GM23338 (cell line): ENCODE measurements around the gene ITPRID2. TPM values are rescaled to one million over a fixed set of nuclear protein-coding genes. Genes with fewer than 3 reads are reported as not detected.

Experiments
- ATAC-seq: fragments of 200-7000 bp; cut with Tn5 transposase; 3 replicates; pipeline ENCODE4 v1.9.1; 2020
- DNase-seq: peaks from one replicate; pipeline ENCODE4 v3.0.0-alpha.2; 2015; ENCODE audit warnings: low spot score
- H2AFZ ChIP-seq: fragments of 200-600 bp; sonication (generic); 2 replicates; pipeline ENCODE4 v1.8.0; 2016; ENCODE audit warnings: antibody characterized with exemption, mild to moderate bottlenecking, moderate library complexity
- H3F3A ChIP-seq: fragments of 200-600 bp; sonication (generic); replicated peaks from 2 replicates; pipeline ENCODE4 v1.8.0; 2017; ENCODE audit warnings: antibody characterized with exemption, mixed run types, low read depth
- H3K27ac ChIP-seq: fragments of 200-600 bp; sonication (generic); 2 replicates; pipeline ENCODE4 v1.6.1; 2016; ENCODE audit warnings: low read depth
- H3K27me3 ChIP-seq: fragments of 200-600 bp; sonication (generic); 2 replicates; pipeline ENCODE4 v1.8.0; 2016; ENCODE audit warnings: mild to moderate bottlenecking, mixed run types, moderate library complexity; ENCODE audit not compliant: insufficient read depth
- H3K36me3 ChIP-seq: fragments of 200-600 bp; sonication (generic); 2 replicates; pipeline ENCODE4 v1.8.0; 2016; ENCODE audit warnings: mild to moderate bottlenecking; ENCODE audit not compliant: insufficient read depth
- H3K4me1 ChIP-seq: fragments of 200-600 bp; sonication (generic); 2 replicates; pipeline ENCODE4 v1.8.0; 2016; ENCODE audit warnings: mild to moderate bottlenecking, moderate library complexity; ENCODE audit not compliant: insufficient read depth
- H3K4me2 ChIP-seq: fragments of 200-600 bp; sonication (generic); 2 replicates; pipeline ENCODE4 v1.7.1; 2017; ENCODE audit warnings: mixed run types
- H3K4me3 ChIP-seq: fragments of 200-600 bp; sonication (generic); 2 replicates; pipeline ENCODE4 v1.6.1; 2016; ENCODE audit warnings: mixed run types
- H3K79me2 ChIP-seq: fragments of 200-600 bp; sonication (generic); replicated peaks from 2 replicates; pipeline ENCODE4 v1.8.0; 2017; ENCODE audit warnings: mild to moderate bottlenecking; ENCODE audit not compliant: insufficient read depth
- H3K9me2 ChIP-seq: fragments of 200-600 bp; sonication (generic); 2 replicates; pipeline ENCODE4 v1.8.0; 2017; ENCODE audit not compliant: insufficient read depth
- H4K20me1 ChIP-seq: fragments of 200-600 bp; sonication (generic); replicated peaks from 2 replicates; pipeline ENCODE4 v1.8.0; 2017; ENCODE audit warnings: mild to moderate bottlenecking; ENCODE audit not compliant: insufficient read depth
- H3K27ac Mint-ChIP-seq: 2 replicates; pipeline ENCODE4 v1.8.0; 2020; ENCODE audit warnings: inconsistent platforms, mild to moderate bottlenecking, moderate library complexity, mixed read lengths
- H3K27me3 Mint-ChIP-seq: 3 replicates; pipeline ENCODE4 v1.8.0; 2022; ENCODE audit warnings: low read depth, mild to moderate bottlenecking, moderate library complexity, mixed read lengths, inconsistent platforms; ENCODE audit not compliant: insufficient read depth, poor library complexity
- H3K36me3 Mint-ChIP-seq: 3 replicates; pipeline ENCODE4 v1.8.0; 2021; ENCODE audit warnings: low read depth, mild to moderate bottlenecking, inconsistent platforms, moderate library complexity, mixed read lengths
- H3K4me1 Mint-ChIP-seq: 3 replicates; pipeline ENCODE4 v1.8.0; 2020; ENCODE audit warnings: mild to moderate bottlenecking, inconsistent platforms, mixed read lengths
- H3K4me3 Mint-ChIP-seq: 3 replicates; pipeline ENCODE4 v1.8.0; 2021; ENCODE audit warnings: moderate library complexity, mild to moderate bottlenecking, inconsistent platforms, mixed read lengths
- H3K9me3 Mint-ChIP-seq: 3 replicates; pipeline ENCODE4 v1.8.0; 2020; ENCODE audit warnings: moderate library complexity, mild to moderate bottlenecking, inconsistent platforms, mixed read lengths
- CREB1 ChIP-seq: fragments of 250-450 bp; sonication (Bioruptor Pico); IDR thresholded peaks from 2 replicates; pipeline ENCODE4 v1.5.0; 2020; ENCODE audit warnings: low read depth, mild to moderate bottlenecking, moderate library complexity
- EZH2phosphoT487 ChIP-seq: fragments of 200-600 bp; sonication (generic); IDR thresholded peaks from one replicate; pipeline ENCODE4 v1.8.1; 2018; ENCODE audit warnings: antibody characterized with exemption; ENCODE audit not compliant: unreplicated experiment
- JUNB ChIP-seq: IDR thresholded peaks from one replicate; pipeline ENCODE4 v1.6.1; 2016; ENCODE audit warnings: antibody characterized with exemption; ENCODE audit not compliant: unreplicated experiment
- NANOG ChIP-seq: IDR thresholded peaks from 2 replicates; pipeline ENCODE4 v1.6.1; 2016; ENCODE audit warnings: antibody characterized with exemption, borderline replicate concordance
- STAT1 ChIP-seq: IDR thresholded peaks from one replicate; pipeline ENCODE4 v1.6.1; 2016; ENCODE audit warnings: antibody characterized with exemption; ENCODE audit not compliant: unreplicated experiment
- ZNF114 ChIP-seq: fragments of 250-450 bp; sonication (Bioruptor Pico); IDR thresholded peaks from 2 replicates; pipeline ENCODE4 v1.5.0; 2020; ENCODE audit warnings: mild to moderate bottlenecking, moderate library complexity
- ZNF331 ChIP-seq: fragments of 250-450 bp; sonication (Bioruptor Pico); IDR thresholded peaks from 2 replicates; pipeline ENCODE4 v1.5.0; 2020; ENCODE audit warnings: low read depth, mild to moderate bottlenecking, moderate library complexity
- ZNF462 ChIP-seq: fragments of 250-450 bp; sonication (Bioruptor Pico); IDR thresholded peaks from 2 replicates; pipeline ENCODE4 v1.5.0; 2020; ENCODE audit warnings: mild to moderate bottlenecking, moderate library complexity
- polyA plus RNA-seq: library from polyadenylated mRNA; unstranded; fragments of >200 nt; fragmentation: Nextera tagmentation; extraction: Ambion mirVana; gene quantifications from 2 replicates; pipeline ENCODE4 v1.2.1, GENCODE V29; 2016
- total RNA-seq: library from RNA; depleted of rRNA; stranded (reverse); fragments of >200 nt; shearing (Covaris generic); gene quantifications from 2 replicates; pipeline ENCODE4 v1.2.3, GENCODE V29; 2014
- TF ChIP-seq, protein P1 (sequence below): IDR thresholded peaks from 2 replicates; pipeline ENCODE4 v1.6.1; 2016; ENCODE audit warnings: antibody characterized with exemption
- TF ChIP-seq, protein P2 (sequence below): IDR thresholded peaks from one replicate; pipeline ENCODE4 v1.6.1; 2018; ENCODE audit warnings: antibody characterized with exemption; ENCODE audit not compliant: unreplicated experiment

ITPRID2 gene
- total and polyA plus RNA-seq, 2 experiments from 2014 or later, result 4.4 to 12.0 TPM

DNA sequence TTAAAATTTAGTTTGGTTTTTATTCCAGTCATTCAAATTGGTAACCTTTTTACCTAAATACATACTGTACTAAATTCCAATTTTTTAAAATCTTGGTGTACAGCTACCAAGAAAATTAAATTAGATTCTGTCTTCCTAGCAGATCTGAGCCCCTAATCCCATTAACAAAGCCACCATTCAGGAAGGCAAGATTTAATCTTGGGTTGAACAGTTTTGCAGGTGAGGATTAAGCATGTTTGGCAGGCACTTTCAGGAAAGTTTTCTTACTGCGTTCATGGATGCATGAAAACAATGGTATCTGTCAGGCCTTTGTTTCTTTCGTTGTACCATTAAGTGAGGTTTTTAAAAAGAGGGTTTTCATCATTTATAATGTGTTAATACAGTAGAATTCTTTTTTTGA is 32.8 kb downstream of the ITPRID2 start:
- no peaks in the 10 kb centered on the region; the same call in 2 of the 3 replicates for H3K4me1 Mint-ChIP-seq
- no peak for TF ChIP-seq ZNF114 (CRISPR knock-in tag)
- H3K4me1 ChIP-seq, result no peaks in the 10 kb centered on the region
- no peaks in the 10 kb centered on the region for H3K36me3 ChIP-seq
- H4K20me1 ChIP-seq, result no peaks in the 10 kb centered on the region
- H3K27ac Mint-ChIP-seq, result no peak overlapping the region; the same call in 1 of the 2 replicates
- H3K4me3 Mint-ChIP-seq, result no peak overlapping the region
- H3F3A ChIP-seq, result no peaks in the 10 kb centered on the region
- no peaks in the 10 kb centered on the region for H3K27me3 Mint-ChIP-seq
- no peaks in the 10 kb centered on the region for H3K9me3 Mint-ChIP-seq
- H3K9me2 ChIP-seq, result no peaks in the 10 kb centered on the region
- DNase-seq (no peak), ATAC-seq (no peak)
- H3K27ac ChIP-seq, result no peak overlapping the region
- no peaks in the 10 kb centered on the region for H3K79me2 ChIP-seq
- no peak overlapping the region for H3K4me2 ChIP-seq
- peaks cover 6% of the 10 kb centered on the region; the same call in 2 of the 3 replicates for H3K36me3 Mint-ChIP-seq
- H3K4me3 ChIP-seq, result no peak overlapping the region
- no peak overlapping the region for H2AFZ ChIP-seq
- no peaks in the 10 kb centered on the region for H3K27me3 ChIP-seq

DNA sequence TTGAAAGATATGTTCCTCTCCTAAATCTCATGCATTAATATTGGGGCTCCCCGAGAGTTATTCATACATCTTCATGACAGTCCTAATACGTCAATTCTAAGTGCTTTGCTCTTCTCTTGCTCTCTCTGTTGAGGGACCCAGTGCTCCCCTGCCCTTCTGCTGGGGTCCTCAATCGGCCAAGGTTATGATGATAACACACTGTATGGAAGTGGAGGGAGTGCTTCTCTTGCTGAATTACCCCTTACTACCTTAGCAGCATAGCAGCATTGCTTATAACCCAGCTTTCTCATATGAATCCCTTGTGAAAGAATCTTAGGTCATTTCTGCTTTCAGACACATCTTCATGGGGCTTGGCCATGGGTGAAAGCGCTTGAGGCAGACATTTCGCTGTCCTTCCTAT is 43.2 kb downstream of the ITPRID2 start:
- no peaks in the 10 kb centered on the region for H4K20me1 ChIP-seq
- H3K79me2 ChIP-seq, result no peaks in the 10 kb centered on the region
- no peaks in the 10 kb centered on the region for H3K36me3 ChIP-seq
- Mint-ChIP-seq H3K9me3 (no peaks in the 10 kb centered on the region), H3K27me3 (peaks cover 1% of the 10 kb centered on the region), H3K27ac (no peak overlapping the region), H3K4me3 (no peak overlapping the region), H3K4me1 (no peaks in the 10 kb centered on the region), H3K36me3 (no peaks in the 10 kb centered on the region)
- no peak overlapping the region for H3K4me2 ChIP-seq
- H3F3A ChIP-seq, result no peaks in the 10 kb centered on the region
- ATAC-seq, result no peak
- DNase-seq, result no peak
- H3K27me3 ChIP-seq, result no peaks in the 10 kb centered on the region
- no peaks in the 10 kb centered on the region for H3K4me1 ChIP-seq
- no peak overlapping the region for H3K4me3 ChIP-seq
- no peak overlapping the region for H3K27ac ChIP-seq
- H3K9me2 ChIP-seq, result no peaks in the 10 kb centered on the region
- H2AFZ ChIP-seq, result no peak overlapping the region
- TF ChIP-seq, protein P1, sequence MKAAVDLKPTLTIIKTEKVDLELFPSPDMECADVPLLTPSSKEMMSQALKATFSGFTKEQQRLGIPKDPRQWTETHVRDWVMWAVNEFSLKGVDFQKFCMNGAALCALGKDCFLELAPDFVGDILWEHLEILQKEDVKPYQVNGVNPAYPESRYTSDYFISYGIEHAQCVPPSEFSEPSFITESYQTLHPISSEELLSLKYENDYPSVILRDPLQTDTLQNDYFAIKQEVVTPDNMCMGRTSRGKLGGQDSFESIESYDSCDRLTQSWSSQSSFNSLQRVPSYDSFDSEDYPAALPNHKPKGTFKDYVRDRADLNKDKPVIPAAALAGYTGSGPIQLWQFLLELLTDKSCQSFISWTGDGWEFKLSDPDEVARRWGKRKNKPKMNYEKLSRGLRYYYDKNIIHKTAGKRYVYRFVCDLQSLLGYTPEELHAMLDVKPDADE, result no peak
- TF ChIP-seq ZNF462 (CRISPR knock-in tag) (no peak), ZNF331 (no peak), EZH2phosphoT487 (no peak), ZNF114 (CRISPR knock-in tag) (no peak), STAT1 (no peak), NANOG (no peak), CREB1 (CRISPR knock-in tag) (no peak), JUNB (no peak)
- TF ChIP-seq, protein P2, sequence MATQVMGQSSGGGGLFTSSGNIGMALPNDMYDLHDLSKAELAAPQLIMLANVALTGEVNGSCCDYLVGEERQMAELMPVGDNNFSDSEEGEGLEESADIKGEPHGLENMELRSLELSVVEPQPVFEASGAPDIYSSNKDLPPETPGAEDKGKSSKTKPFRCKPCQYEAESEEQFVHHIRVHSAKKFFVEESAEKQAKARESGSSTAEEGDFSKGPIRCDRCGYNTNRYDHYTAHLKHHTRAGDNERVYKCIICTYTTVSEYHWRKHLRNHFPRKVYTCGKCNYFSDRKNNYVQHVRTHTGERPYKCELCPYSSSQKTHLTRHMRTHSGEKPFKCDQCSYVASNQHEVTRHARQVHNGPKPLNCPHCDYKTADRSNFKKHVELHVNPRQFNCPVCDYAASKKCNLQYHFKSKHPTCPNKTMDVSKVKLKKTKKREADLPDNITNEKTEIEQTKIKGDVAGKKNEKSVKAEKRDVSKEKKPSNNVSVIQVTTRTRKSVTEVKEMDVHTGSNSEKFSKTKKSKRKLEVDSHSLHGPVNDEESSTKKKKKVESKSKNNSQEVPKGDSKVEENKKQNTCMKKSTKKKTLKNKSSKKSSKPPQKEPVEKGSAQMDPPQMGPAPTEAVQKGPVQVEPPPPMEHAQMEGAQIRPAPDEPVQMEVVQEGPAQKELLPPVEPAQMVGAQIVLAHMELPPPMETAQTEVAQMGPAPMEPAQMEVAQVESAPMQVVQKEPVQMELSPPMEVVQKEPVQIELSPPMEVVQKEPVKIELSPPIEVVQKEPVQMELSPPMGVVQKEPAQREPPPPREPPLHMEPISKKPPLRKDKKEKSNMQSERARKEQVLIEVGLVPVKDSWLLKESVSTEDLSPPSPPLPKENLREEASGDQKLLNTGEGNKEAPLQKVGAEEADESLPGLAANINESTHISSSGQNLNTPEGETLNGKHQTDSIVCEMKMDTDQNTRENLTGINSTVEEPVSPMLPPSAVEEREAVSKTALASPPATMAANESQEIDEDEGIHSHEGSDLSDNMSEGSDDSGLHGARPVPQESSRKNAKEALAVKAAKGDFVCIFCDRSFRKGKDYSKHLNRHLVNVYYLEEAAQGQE, result no peak
